ENCODE results near the gene CARMIL1.

CARMIL1 gene

DNA sequence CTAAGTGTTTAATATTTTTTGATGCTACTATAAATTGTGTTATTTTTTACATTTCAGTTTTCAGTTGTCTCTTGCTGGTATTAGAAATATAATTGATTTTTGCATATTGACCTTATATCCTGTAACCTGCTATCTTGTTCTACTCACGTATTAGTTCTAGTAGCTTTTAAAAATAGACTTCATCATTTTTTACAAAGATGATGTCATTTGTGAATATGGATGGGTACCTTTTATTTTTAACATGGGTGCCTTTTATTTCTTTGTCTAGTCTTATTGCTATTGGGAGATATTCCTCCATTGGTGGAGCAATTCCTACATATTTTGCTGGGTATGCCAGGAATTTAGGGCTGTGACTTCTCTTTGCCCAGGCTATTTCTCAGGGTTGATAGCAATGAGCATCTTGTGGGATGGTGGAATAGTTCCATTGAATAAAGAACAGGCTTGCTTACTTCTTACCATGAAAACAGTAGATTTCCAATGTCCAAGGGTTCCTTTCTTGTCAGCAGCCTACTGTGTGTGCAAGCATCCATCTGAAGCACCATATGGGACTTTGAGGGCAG, 149.7 kb downstream of the CARMIL1 start:
- Histone ChIP-seq H3K36me3 (ENCODE audit: control insufficient read depth, insufficient read depth, low read length) (no peaks in the 10 kb centered on the region), H3K9ac (no peak overlapping the region), H3K4me2 (ENCODE audit: low read length) (no peak overlapping the region), H3K27me3 (ENCODE audit: control insufficient read depth, insufficient read depth, low read length) (no peaks in the 10 kb centered on the region), H3K4me3 (ENCODE audit: low read depth, low read length) (no peak overlapping the region), H3K79me2 (no peaks in the 10 kb centered on the region), H3K4me1 (no peaks in the 10 kb centered on the region), H3K9me3 (ENCODE audit: control insufficient read depth, low read length) (no peaks in the 10 kb centered on the region), H2AFZ (no peak overlapping the region), H3K27ac (no peak overlapping the region)
- TF ChIP-seq, protein P1, sequence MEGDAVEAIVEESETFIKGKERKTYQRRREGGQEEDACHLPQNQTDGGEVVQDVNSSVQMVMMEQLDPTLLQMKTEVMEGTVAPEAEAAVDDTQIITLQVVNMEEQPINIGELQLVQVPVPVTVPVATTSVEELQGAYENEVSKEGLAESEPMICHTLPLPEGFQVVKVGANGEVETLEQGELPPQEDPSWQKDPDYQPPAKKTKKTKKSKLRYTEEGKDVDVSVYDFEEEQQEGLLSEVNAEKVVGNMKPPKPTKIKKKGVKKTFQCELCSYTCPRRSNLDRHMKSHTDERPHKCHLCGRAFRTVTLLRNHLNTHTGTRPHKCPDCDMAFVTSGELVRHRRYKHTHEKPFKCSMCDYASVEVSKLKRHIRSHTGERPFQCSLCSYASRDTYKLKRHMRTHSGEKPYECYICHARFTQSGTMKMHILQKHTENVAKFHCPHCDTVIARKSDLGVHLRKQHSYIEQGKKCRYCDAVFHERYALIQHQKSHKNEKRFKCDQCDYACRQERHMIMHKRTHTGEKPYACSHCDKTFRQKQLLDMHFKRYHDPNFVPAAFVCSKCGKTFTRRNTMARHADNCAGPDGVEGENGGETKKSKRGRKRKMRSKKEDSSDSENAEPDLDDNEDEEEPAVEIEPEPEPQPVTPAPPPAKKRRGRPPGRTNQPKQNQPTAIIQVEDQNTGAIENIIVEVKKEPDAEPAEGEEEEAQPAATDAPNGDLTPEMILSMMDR (IDR thresholded peaks at IDR 0.05) = no peak

DNA sequence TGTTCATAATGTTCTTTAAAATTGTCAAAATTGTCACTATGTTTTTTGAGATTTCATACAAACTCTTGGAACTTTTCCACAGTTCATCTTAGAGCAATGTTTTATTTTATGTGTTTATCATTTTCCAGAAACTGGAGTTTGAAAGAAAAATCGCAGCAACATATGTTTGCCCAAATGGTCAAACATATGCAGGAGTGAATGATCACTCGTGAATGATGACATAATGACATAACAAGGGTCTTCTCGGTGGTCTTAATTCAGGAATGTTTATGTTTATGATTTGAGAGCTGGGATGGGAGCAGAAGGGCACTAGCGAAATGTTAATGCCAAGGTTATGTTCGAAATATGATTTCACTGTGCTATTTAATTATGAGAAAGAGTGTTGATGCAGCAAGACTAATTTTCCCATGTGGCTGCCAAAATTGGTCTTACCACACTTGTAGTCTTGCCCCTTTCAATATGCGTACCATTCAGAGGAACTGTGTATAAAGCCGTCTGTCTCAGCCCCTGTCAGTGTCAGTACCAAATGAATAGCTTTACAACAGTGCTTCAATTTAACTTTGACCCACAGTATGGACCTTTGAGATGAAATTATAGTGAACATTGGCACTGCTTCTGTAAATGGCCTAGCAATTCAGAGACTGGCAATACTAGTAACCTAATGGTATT, 152.3 kb downstream of the CARMIL1 start:
- H3K9ac ChIP-seq = no peak overlapping the region
- no peaks in the 10 kb centered on the region for H3K36me3 ChIP-seq (ENCODE audit: control insufficient read depth, insufficient read depth, low read length)
- H3K79me2 ChIP-seq = no peaks in the 10 kb centered on the region
- H3K4me2 ChIP-seq (ENCODE audit: low read length) = no peak overlapping the region
- H3K27me3 ChIP-seq (ENCODE audit: control insufficient read depth, insufficient read depth, low read length) = no peaks in the 10 kb centered on the region
- no peaks in the 10 kb centered on the region for H3K9me3 ChIP-seq (ENCODE audit: control insufficient read depth, low read length)
- H3K27ac ChIP-seq = no peak overlapping the region
- TF ChIP-seq, protein P1 (IDR thresholded peaks at IDR 0.05) = no peak
- H2AFZ ChIP-seq = no peak overlapping the region
- H3K4me1 ChIP-seq = no peaks in the 10 kb centered on the region
- no peak overlapping the region for H3K4me3 ChIP-seq (ENCODE audit: low read depth, low read length)

DNA sequence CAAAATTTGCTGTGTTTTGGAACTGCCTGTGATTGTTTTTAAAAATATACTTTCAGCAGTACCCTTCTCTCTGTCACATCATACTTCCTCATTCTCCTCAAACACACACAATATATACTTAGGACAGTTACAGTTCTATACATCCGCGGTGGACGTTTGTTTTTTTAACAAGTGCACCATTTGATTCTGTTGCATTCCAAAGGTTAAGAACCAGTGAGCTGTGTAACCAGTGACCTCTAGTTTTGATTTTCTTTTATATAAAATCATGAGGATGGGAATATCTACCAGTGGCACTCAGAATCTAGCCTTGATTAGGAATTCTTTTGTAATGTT, 152.8 kb downstream of the CARMIL1 start:
- no peak overlapping the region for H3K9ac ChIP-seq
- H3K4me3 ChIP-seq (ENCODE audit: low read depth, low read length) = no peak overlapping the region
- no peak overlapping the region for H2AFZ ChIP-seq
- TF ChIP-seq, protein P1 (IDR thresholded peaks at IDR 0.05) = no peak
- H3K36me3 ChIP-seq (ENCODE audit: control insufficient read depth, insufficient read depth, low read length) = no peaks in the 10 kb centered on the region
- no peaks in the 10 kb centered on the region for H3K9me3 ChIP-seq (ENCODE audit: control insufficient read depth, low read length)
- H3K4me2 ChIP-seq (ENCODE audit: low read length) = no peak overlapping the region
- no peaks in the 10 kb centered on the region for H3K79me2 ChIP-seq
- H3K4me1 ChIP-seq = no peaks in the 10 kb centered on the region
- no peaks in the 10 kb centered on the region for H3K27me3 ChIP-seq (ENCODE audit: control insufficient read depth, insufficient read depth, low read length)
- no peak overlapping the region for H3K27ac ChIP-seq

DNA sequence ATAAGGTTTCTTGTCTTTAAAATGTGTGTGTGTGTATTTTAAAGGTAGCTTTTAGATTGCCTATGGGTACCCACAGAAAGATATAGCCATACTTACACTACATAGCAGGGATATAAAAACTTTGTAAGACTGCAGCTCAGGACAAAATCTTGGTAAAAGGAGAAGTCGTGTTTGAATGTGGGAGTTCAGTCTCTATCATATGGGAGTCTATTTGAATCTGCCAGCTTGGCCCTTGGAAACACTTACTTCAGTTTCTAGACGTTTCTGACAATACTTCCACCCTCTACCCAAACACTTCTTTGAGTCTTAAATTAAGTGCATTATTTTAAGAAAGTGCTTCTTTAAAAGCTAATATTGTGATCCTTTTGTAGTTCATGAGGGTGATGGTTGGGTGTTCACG, 155.7 kb downstream of the CARMIL1 start:
- Histone ChIP-seq H2AFZ (no peak overlapping the region), H3K4me1 (no peaks in the 10 kb centered on the region), H3K4me3 (ENCODE audit: low read depth, low read length) (no peak overlapping the region), H3K9me3 (ENCODE audit: control insufficient read depth, low read length) (no peaks in the 10 kb centered on the region), H3K36me3 (ENCODE audit: control insufficient read depth, insufficient read depth, low read length) (no peaks in the 10 kb centered on the region), H3K9ac (no peak overlapping the region), H3K4me2 (ENCODE audit: low read length) (no peak overlapping the region), H3K79me2 (no peaks in the 10 kb centered on the region), H3K27ac (no peak overlapping the region), H3K27me3 (ENCODE audit: control insufficient read depth, insufficient read depth, low read length) (no peaks in the 10 kb centered on the region)
- TF ChIP-seq, protein P1 (IDR thresholded peaks at IDR 0.05) = no peak

DNA sequence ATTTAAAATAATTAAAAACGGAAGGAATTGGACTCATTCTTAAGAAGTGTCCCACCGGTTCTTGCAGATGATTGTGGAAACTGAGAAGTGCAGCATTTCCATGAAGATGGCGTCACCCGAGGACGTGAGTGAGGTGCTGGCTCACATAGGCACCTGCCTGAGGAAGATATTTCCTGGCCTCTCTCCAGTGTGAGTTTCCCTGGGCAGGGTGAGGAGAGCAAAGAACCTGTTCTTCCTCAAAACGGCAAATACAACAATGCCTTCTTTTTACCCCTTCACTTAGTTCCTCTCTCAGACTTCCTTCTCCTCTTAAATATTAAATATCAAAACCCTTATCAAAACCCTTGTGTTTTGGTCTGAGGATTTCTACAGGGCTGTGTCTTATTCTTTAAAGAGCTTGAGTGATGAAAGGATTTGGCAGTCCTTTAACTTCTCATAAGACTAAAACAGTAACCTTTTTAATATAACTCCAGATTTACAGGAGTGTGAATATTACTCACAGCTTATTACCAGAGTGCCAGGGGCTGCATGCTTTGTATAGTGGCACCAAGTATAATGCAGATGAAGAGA, 156.3 kb downstream of the CARMIL1 start:
- no peaks in the 10 kb centered on the region for H3K27me3 ChIP-seq (ENCODE audit: control insufficient read depth, insufficient read depth, low read length)

More for the DNA sequence above, 156.3 kb downstream of the CARMIL1 start:
- Histone ChIP-seq H3K9me3 (ENCODE audit: control insufficient read depth, low read length) (no peaks in the 10 kb centered on the region), H3K4me3 (ENCODE audit: low read depth, low read length) (no peak overlapping the region), H3K79me2 (no peaks in the 10 kb centered on the region), H3K4me1 (no peaks in the 10 kb centered on the region), H3K4me2 (ENCODE audit: low read length) (no peak overlapping the region), H3K9ac (no peak overlapping the region), H3K27ac (no peak overlapping the region), H2AFZ (no peak overlapping the region), H3K36me3 (ENCODE audit: control insufficient read depth, insufficient read depth, low read length) (no peaks in the 10 kb centered on the region)
- TF ChIP-seq, protein P1 (IDR thresholded peaks at IDR 0.05) = no peak
